CD4-positive, alpha-beta T cell (primary cell): ENCODE data around the gene HLCS. TPM values are rescaled to one million over a fixed set of nuclear protein-coding genes. Genes with fewer than 3 reads are reported as not detected.
"Not testable (repeated sequence)": the region's sequence is repeated elsewhere in the genome, so short reads cannot be mapped to it uniquely, and the experiment has no call there.

Experiments
- ATAC-seq: fragments of 200-7000 bp; cut with Tn5 transposase; one replicate; pipeline ENCODE4 v1.10.0; 2022; ENCODE audit warnings: mild to moderate bottlenecking; ENCODE audit not compliant: poor library complexity
- CTCF ChIA-PET: fragments of 350-600 bp; sonication (Branson Sonifier 250); formaldehyde crosslinking; loops from one replicate; lab custom pipeline; 2021; ENCODE audit warnings: antibody characterized with exemption, inconsistent platforms; lab: Charles Lee
- POLR2A ChIA-PET: fragments of 350-600 bp; sonication (Branson Sonifier 250); formaldehyde crosslinking; loops from one replicate; lab custom pipeline; 2021; ENCODE audit warnings: antibody characterized with exemption, inconsistent platforms; lab: Charles Lee
- DNase-seq, 14 experiments: peaks; one replicate each; pipeline ENCODE4 v3.0.0-alpha.2; 2013 to 2020; ENCODE audit warnings: mixed read lengths in 2 of 14
- H3K27ac ChIP-seq, 2 donors: one replicate each; pipeline versions ENCODE4 v1.5.1 to v1.7.0; 2013; ENCODE audit warnings: low read length in 2 of 2, low read depth in 1 of 2, mild to moderate bottlenecking in 1 of 2
- H3K27me3 ChIP-seq, 2 experiments: 1 replicate in 1 of 2; 2 replicates in 1 of 2; pipeline versions ENCODE4 v1.6.1 to v1.7.0; 2013; ENCODE audit warnings: low read length in 2 of 2, control low read depth in 1 of 2, mild to moderate bottlenecking in 1 of 2, moderate library complexity in 1 of 2; ENCODE audit not compliant: insufficient read depth in 2 of 2, control insufficient read depth in 1 of 2
- H3K36me3 ChIP-seq: one replicate; pipeline ENCODE4 v1.6.1; 2013; ENCODE audit warnings: low read length, control low read depth; ENCODE audit not compliant: insufficient read depth
- H3K4me1 ChIP-seq: one replicate; pipeline ENCODE4 v1.6.1; 2013; ENCODE audit warnings: low read length, control low read depth; ENCODE audit not compliant: insufficient read depth
- H3K4me3 ChIP-seq: one replicate; pipeline ENCODE4 v1.5.1; 2013; ENCODE audit warnings: mild to moderate bottlenecking, low read length, moderate library complexity
- H3K9me3 ChIP-seq, 2 experiments: 1 replicate in 1 of 2; 2 replicates in 1 of 2; pipeline versions ENCODE4 v1.6.1 to v1.7.0; 2013; ENCODE audit warnings: low read length in 2 of 2, mild to moderate bottlenecking in 2 of 2, control low read depth in 1 of 2, moderate library complexity in 1 of 2; ENCODE audit not compliant: control insufficient read depth in 1 of 2, insufficient read depth in 1 of 2
- H3K27ac Mint-ChIP-seq: one replicate; pipeline ENCODE4 v1.8.0; 2020; ENCODE audit warnings: mixed read lengths
- H3K27me3 Mint-ChIP-seq: one replicate; pipeline ENCODE4 v1.8.0; 2021; ENCODE audit warnings: mixed read lengths
- H3K36me3 Mint-ChIP-seq: one replicate; pipeline ENCODE4 v1.8.0; 2021; ENCODE audit warnings: low read depth, mixed read lengths
- H3K4me1 Mint-ChIP-seq: one replicate; pipeline ENCODE4 v1.8.0; 2021; ENCODE audit warnings: low read depth, mixed read lengths
- H3K4me3 Mint-ChIP-seq: one replicate; pipeline ENCODE4 v1.8.0; 2020; ENCODE audit warnings: mild to moderate bottlenecking, mixed read lengths
- H3K9me3 Mint-ChIP-seq: one replicate; pipeline ENCODE4 v1.8.0; 2020; ENCODE audit warnings: mixed read lengths
- intact Hi-C, 2 experiments: fragments of 100-400 bp; cut with DNase I in 1 of 2; cut with micrococcal nuclease in 1 of 2; formaldehyde crosslinking; loops; one replicate each; pipeline versions ENCODE4 v1.15.1 to v1.9.0; 2023 to 2025; cut with DNase I, micrococcal nuclease
- total RNA-seq, 174 experiments: library from RNA in 2 of 174; stranded (reverse) in 2 of 174; gene quantifications; one replicate each; pipeline ENCODE4 v1.2.3 and lab custom pipeline; 2021 to 2026
- TF ChIP-seq, protein P1 (sequence below): fragments of 200-600 bp; IDR thresholded peaks from one replicate; pipeline ENCODE4 v1.8.0; 2022; ENCODE audit warnings: antibody characterized with exemption, mild to moderate bottlenecking

HLCS gene
- total RNA-seq, 2 experiments from 2014 or later, result 8.1 to 10.0 TPM

DNA sequence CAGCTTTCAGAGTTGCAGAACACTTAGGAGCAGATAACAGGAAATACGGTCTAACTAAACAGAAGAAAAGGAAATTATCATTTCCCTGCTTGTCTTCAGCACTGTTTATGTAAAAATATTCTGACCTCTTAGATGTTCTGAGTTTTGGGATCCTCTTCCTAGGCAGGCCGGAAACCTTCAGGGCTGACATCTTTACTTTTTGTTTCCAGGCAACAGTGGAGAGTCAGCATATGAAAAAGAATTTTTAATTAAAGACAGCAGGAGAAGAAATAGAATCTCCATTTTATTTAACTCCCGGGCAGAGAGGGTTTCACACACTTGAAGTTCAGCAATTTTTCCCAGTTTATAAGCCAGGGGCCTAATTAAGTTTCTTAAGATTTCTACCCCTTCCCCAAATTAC lies 35.0 kb upstream of the HLCS start:
- no peaks in the 10 kb centered on the region for H3K27me3 Mint-ChIP-seq
- H3K4me1 Mint-ChIP-seq, result peaks cover 14% of the 10 kb centered on the region
- no peak for ATAC-seq
- ChIA-PET POLR2A (interaction anchor here (1.9 kb wide), 1 partner anchor 12 kb away, joined by 8 read pairs; no protein-coding TSS in a partner anchor), CTCF (interaction anchor here (0.6 kb wide), 1 partner anchor 78 kb away, joined by 3 read pairs; no protein-coding TSS in a partner anchor)
- TF ChIP-seq, protein P1, sequence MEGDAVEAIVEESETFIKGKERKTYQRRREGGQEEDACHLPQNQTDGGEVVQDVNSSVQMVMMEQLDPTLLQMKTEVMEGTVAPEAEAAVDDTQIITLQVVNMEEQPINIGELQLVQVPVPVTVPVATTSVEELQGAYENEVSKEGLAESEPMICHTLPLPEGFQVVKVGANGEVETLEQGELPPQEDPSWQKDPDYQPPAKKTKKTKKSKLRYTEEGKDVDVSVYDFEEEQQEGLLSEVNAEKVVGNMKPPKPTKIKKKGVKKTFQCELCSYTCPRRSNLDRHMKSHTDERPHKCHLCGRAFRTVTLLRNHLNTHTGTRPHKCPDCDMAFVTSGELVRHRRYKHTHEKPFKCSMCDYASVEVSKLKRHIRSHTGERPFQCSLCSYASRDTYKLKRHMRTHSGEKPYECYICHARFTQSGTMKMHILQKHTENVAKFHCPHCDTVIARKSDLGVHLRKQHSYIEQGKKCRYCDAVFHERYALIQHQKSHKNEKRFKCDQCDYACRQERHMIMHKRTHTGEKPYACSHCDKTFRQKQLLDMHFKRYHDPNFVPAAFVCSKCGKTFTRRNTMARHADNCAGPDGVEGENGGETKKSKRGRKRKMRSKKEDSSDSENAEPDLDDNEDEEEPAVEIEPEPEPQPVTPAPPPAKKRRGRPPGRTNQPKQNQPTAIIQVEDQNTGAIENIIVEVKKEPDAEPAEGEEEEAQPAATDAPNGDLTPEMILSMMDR, result no peak
- Histone ChIP-seq H3K27ac (no peak overlapping the region), H3K27me3 (peaks cover 0 to 2% of the 10 kb centered on the region in 2 experiments), H3K4me3 (no peak overlapping the region), H3K4me1 (peaks cover 13% of the 10 kb centered on the region), H3K9me3 (peaks cover 0 to 7% of the 10 kb centered on the region in 2 experiments), H3K36me3 (no peaks in the 10 kb centered on the region)
- H3K27ac Mint-ChIP-seq, result peak overlapping the region; percentile 58
- H3K36me3 Mint-ChIP-seq, result no peaks in the 10 kb centered on the region
- intact Hi-C loops, result no loop called here
- H3K4me3 Mint-ChIP-seq, result no peak overlapping the region
- DNase-seq, result no peak
- H3K9me3 Mint-ChIP-seq, result no peaks in the 10 kb centered on the region

DNA sequence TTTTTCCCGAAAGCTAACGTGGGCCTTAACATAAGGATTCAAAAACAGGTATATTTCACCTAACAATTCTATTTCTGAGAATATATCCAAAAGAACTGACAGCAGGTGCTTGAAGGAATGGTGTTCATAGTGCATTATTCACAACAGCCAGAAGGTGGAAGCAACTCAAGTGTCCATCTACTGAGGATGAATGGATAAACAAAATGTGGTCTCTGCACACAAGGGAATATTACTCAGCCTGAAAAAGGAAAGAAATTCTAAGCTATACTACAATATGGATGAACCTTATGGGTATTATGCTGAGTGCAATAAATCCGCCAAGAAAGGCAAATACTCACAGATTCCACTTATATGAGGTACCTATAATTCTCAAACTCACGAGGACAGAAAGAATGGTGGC lies 33.9 kb upstream of the HLCS start:
- ChIA-PET CTCF (interaction anchor here (1.1 kb wide), 1 partner anchor 11 kb away, joined by 3 read pairs; no protein-coding TSS in a partner anchor), POLR2A (interaction anchor here (0.6 to 1.9 kb wide), 2 partner anchors 11 to 329 kb away, joined by 3 to 8 read pairs; no protein-coding TSS in a partner anchor)
- peaks cover 4% of the 10 kb centered on the region for H3K4me1 ChIP-seq
- Mint-ChIP-seq H3K27me3 (no peaks in the 10 kb centered on the region), H3K27ac (no peak overlapping the region), H3K36me3 (no peaks in the 10 kb centered on the region), H3K9me3 (no peaks in the 10 kb centered on the region), H3K4me1 (peaks cover 14% of the 10 kb centered on the region), H3K4me3 (no peak overlapping the region)
- ATAC-seq, result no peak
- H3K36me3 ChIP-seq, result no peaks in the 10 kb centered on the region
- intact Hi-C loops, result no loop called here
- no peak overlapping the region for H3K27ac ChIP-seq
- no peak for DNase-seq
- no peaks in the 10 kb centered on the region for H3K27me3 ChIP-seq
- no peak overlapping the region for H3K4me3 ChIP-seq
- TF ChIP-seq, protein P1, result no peak
- peaks cover 0 to under 1% of the 10 kb centered on the region in 2 experiments for H3K9me3 ChIP-seq

DNA sequence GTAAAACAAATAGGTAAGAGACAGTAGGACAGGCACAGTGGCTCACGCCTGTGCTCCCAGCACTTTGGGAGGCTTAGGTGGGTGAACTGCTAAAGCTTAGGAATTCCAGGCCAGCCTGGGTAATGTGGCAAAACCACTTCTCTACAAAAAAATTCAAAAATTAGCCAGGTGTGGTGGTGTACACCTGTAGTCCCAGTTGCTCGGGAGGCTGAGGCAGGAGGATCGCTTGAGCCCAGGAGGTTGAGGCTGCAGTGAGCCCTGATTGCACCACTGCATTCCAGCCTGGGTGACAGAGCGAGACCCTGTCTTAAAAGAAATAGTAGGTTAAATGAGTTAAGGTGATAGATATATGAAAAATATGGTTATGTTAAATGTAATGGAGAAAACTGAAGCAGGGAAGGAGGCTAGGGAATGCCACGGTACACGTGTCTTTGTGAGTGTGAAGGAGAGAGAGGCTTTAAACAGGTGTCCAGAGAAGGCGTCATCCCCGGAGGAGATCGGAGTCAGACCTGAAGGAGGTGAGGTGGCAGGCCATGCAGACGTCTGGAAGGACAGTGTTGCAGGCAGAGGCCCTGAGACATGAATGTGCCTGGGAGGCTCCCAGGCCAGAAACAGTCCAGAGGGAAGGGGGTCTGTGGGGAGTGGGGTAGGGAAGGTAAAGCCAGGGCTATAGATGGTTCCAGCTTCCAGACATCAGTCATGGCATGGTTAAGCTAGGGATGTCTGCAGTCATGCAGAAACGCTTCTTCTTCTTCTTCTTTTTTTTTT lies 32.8 kb upstream of the HLCS start:
- H3K27me3 Mint-ChIP-seq, result no peaks in the 10 kb centered on the region
- DNase-seq (no peak), ATAC-seq (no peak)
- TF ChIP-seq, protein P1, result no peak
- H3K27ac Mint-ChIP-seq, result no peak overlapping the region
- peaks cover 14% of the 10 kb centered on the region for H3K4me1 Mint-ChIP-seq
- intact Hi-C loops, result no loop called here
- CTCF ChIA-PET, result interaction anchor here (1.1 kb wide), 1 partner anchor 10 kb away, joined by 3 read pairs; no protein-coding TSS in a partner anchor
- POLR2A ChIA-PET, result no interaction called here
- H3K9me3 ChIP-seq, result peaks cover 0 to 3% of the 10 kb centered on the region in 2 experiments
- no peaks in the 10 kb centered on the region for H3K9me3 Mint-ChIP-seq
- H3K27ac ChIP-seq, result no peak overlapping the region
- no peak overlapping the region for H3K4me3 ChIP-seq
- peaks cover 8% of the 10 kb centered on the region for H3K4me1 ChIP-seq
- no peaks in the 10 kb centered on the region for H3K27me3 ChIP-seq
- H3K36me3 ChIP-seq, result no peaks in the 10 kb centered on the region
- H3K36me3 Mint-ChIP-seq, result no peaks in the 10 kb centered on the region
- H3K4me3 Mint-ChIP-seq, result no peak overlapping the region

DNA sequence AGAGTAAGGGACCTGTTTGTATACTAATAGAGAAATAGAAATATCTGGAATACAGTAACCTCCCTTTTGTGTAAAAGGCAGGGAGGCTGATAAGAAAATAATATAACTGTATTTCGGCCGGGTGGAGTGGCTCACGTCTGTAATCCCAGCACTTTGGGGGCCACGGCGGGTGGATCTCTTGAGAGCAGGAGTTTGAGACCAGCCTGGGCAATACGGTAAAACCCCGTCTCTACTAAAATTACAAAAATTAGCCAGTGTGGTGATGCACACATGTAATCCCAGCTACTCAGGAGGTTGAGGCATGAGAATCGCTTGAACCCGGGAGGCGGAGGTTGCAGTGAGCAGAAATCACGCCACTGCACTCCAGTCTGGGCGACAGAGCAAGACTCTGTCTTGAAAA lies 28.8 kb upstream of the HLCS start:
- H3K36me3 ChIP-seq, CTCF ChIA-PET, H3K36me3 Mint-ChIP-seq, H3K4me1 ChIP-seq, H3K9me3 ChIP-seq, DNase-seq, H3K4me1 Mint-ChIP-seq, intact Hi-C loops, H3K27ac Mint-ChIP-seq, POLR2A ChIA-PET, H3K27me3 Mint-ChIP-seq, H3K4me3 ChIP-seq, H3K27me3 ChIP-seq, H3K27ac ChIP-seq, H3K9me3 Mint-ChIP-seq, ATAC-seq, H3K4me3 Mint-ChIP-seq: not testable (repeated sequence)
